SK-N-SH treated with all-trans-retinoic acid at 6 μM for 48 hours (cell line): Measurements from ENCODE around the gene FZD7.

Experiments
- CSDC2 ChIP-seq: fragments of 250-450 bp; sonication (Bioruptor Pico); IDR thresholded peaks from 2 replicates; pipeline ENCODE4 v1.5.0; 2020; ENCODE audit warnings: mild to moderate bottlenecking, moderate library complexity
- ESRRG ChIP-seq: fragments of 250-450 bp; sonication (Bioruptor Pico); IDR thresholded peaks from 2 replicates; pipeline ENCODE4 v1.6.1; 2021; ENCODE audit warnings: mild to moderate bottlenecking
- PATZ1 ChIP-seq: fragments of 250-450 bp; sonication (Bioruptor Pico); IDR thresholded peaks from 2 replicates; pipeline ENCODE4 v1.8.0; 2020; ENCODE audit warnings: mild to moderate bottlenecking, moderate library complexity, borderline replicate concordance
- PPARA ChIP-seq: fragments of 250-450 bp; sonication (Bioruptor Pico); IDR thresholded peaks from 2 replicates; pipeline ENCODE4 v1.5.0; 2020; ENCODE audit warnings: mild to moderate bottlenecking, borderline replicate concordance
- TSHZ2 ChIP-seq: fragments of 250-450 bp; sonication (Bioruptor Pico); IDR thresholded peaks from 2 replicates; pipeline ENCODE4 v1.5.0; 2020; ENCODE audit warnings: mild to moderate bottlenecking, moderate library complexity
- ZFP30 ChIP-seq: fragments of 450-650 bp; formaldehyde crosslinking; IDR thresholded peaks from 2 replicates; pipeline ENCODE4 v1.5.0; 2022; ENCODE audit warnings: mild to moderate bottlenecking, moderate library complexity
- ZNF565 ChIP-seq: fragments of 450-650 bp; formaldehyde crosslinking; conservative IDR thresholded peaks from 2 replicates; pipeline ENCODE4 v1.5.0; 2020; ENCODE audit warnings: low read depth, mild to moderate bottlenecking, moderate library complexity

- no peak for TF ChIP-seq CSDC2 (CRISPR knock-in tag)
- TF ChIP-seq PATZ1 (CRISPR knock-in tag) = no peak
- TF ChIP-seq ZNF565 = no peak
- TF ChIP-seq TSHZ2 (CRISPR knock-in tag) = no peak
- no peak for TF ChIP-seq PPARA (CRISPR knock-in tag)
- no peak for TF ChIP-seq ZFP30 (CRISPR knock-in tag)
- no peak for TF ChIP-seq ESRRG (CRISPR knock-in tag)
Observed at GRCh38 chr2:202060218-202060617, 26.6 kb downstream of the FZD7 start.
